SU-DHL-6 (cell line): Measurements from ENCODE around the gene SLU7.

Source experiments
- CTCF ChIP-seq: fragments of 200-600 bp; sonication (generic); IDR thresholded peaks from one replicate; pipeline ENCODE4 v1.5.1; 2017; ENCODE audit warnings: antibody characterized with exemption, mild to moderate bottlenecking, low read length, moderate library complexity; ENCODE audit not compliant: insufficient read depth, poor library complexity, severe bottlenecking
- EZH2phosphoT487 ChIP-seq: fragments of 200-600 bp; sonication (generic), shearing (Covaris generic); conservative IDR thresholded peaks from 2 replicates; pipeline ENCODE4 v1.6.1; 2018; ENCODE audit warnings: mild to moderate bottlenecking, antibody characterized with exemption, low read length, moderate library complexity, mixed read lengths

GRCh38 chr5:160460377-160461049 lies 41.6 kb upstream of the SLU7 start:
- TF ChIP-seq CTCF (peak; percentile 33), EZH2phosphoT487 (no peak)
